HG03045 (cell line): ENCODE data around the gene INO80E.
"Not testable (repeated sequence)": the region's sequence is repeated elsewhere in the genome, so short reads cannot be mapped to it uniquely, and the experiment has no call there.

ENCODE experiments used
- ATAC-seq: cut with Tn5 transposase; IDR thresholded peaks from one replicate; pipeline ENCODE4 v1.9.1; 2021; ENCODE audit warnings: mild to moderate bottlenecking, moderate library complexity; ENCODE audit not compliant: unreplicated experiment

INO80E gene

DNA sequence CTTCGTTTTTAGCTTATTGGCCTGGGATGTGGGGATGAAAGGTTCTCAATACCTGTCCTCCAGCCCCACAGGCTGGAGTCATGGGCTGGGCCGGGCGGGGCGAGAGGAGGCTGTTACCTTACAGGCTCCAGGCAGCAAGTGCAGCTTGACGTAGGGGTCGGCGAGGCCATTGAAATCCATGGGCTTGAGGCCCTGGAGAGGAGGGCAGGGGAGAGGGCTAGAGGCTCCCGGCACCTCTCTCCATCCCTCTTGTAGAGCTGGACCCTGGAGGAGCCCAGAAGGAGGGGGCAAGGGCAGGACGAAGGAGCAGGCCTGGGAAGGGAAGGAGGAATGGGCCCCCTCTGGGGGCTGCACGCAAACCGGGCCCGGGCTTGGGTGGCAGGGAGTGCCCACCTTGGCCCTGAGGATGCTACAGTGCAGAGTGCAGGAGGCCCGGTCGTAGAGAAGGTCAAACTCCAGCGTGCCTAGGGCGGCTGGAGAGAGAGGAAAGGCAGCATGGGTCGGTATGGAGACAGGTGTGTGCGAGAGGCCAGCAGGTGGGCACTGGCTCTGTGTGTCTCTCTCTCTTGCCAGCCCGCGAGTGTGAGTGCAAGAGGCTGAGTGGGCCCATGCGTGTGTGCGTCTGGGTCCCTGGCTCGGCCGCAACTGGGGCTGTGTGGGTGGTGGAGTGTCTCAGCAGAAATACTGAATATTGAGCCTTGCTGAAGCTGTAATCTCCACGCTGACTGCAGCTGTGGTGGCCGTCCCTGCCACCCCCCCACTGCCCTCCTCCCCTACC lies 13.2 kb downstream of the INO80E start:
- no peak for ATAC-seq

DNA sequence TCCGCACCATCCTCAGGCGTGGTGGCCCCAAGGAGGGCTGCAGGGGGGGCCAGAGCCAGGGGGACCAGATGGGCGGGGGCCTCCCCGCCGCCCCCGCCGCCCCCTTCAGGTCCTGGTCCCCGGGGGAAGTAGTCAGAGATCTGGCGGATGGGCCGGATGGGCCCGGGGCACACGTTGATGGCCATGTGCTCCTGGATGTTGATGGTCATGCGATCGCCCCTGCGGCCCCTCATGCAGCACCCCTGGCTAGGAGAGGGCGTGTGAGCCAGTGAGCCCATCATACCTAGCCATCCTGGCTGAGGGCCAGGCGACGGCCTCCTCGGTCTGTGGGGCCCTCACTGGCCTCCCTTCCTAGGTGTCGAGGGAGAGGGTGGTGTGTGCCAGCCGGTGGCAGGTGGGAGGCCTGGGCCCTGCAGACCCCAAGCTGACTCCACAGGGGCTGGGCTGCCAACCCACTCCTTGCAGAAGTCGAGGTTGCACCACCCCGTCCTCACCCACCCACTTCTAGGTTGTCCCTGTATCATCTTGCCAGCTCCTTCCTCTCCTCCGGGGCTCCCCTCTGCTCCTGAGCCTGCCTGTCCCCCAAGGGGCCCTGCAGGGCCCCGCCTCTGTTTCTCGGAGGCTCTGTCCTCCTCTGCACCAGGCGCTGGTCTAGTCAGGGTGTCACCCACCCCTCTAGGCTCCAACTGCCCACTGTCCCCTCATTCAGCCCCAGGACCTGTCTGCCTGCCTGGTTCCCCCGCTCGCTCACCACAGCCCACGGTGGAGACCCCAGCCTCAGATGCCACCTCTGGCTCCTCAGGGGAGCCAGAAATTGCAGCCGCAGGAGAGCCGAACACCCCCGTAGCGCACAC lies 14.2 kb downstream of the INO80E start:
- no peak for ATAC-seq

DNA sequence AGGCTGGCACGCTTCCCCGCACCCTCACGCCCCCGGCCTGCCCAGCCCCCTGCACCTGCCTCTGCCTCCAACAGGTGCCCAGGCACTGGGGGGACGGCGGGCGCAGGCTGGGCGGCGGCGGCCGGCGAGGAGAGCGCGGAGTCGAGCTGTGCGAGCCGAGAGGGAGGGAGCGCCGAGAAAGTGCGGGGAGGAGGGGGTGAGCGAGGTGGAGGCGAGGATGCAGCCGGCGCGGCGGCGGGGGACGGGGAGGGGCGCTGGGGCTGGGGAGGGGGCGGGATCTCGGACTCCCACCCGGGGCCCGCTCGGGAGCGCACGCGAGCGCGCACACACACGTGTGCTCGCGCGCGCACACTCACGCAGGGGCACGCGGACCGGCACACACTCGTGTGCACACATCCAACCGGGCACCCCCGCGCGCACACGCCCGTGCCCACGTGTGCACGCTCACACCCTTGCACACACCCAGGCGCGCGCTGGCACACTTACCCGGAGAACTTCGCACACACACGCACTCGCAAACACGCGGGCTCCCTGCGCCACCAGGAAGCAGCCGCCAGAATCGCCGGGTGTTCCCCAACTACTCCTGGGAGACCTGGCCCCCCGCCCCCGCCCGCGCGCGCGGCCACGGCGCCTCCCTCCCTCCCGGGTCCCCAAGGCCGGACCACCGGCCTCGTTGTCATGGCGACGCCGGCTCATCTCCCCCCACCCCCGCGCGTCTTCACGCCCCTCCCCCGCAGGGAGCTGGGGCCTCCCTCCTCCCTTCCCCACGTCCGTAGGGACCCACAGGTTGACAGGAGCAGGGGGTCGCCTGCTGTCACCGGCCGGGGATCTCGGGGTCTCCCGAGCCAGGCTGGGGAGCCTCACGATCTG lies 15.0 kb downstream of the INO80E start, which contains the start of gene DOC2A:
Gene DOC2A, minus strand, starts transcription at position 184 of the 870 bp plus-strand sequence. CDS start 805 bp downstream, outside the sequence.
- ATAC-seq = no peak

DNA sequence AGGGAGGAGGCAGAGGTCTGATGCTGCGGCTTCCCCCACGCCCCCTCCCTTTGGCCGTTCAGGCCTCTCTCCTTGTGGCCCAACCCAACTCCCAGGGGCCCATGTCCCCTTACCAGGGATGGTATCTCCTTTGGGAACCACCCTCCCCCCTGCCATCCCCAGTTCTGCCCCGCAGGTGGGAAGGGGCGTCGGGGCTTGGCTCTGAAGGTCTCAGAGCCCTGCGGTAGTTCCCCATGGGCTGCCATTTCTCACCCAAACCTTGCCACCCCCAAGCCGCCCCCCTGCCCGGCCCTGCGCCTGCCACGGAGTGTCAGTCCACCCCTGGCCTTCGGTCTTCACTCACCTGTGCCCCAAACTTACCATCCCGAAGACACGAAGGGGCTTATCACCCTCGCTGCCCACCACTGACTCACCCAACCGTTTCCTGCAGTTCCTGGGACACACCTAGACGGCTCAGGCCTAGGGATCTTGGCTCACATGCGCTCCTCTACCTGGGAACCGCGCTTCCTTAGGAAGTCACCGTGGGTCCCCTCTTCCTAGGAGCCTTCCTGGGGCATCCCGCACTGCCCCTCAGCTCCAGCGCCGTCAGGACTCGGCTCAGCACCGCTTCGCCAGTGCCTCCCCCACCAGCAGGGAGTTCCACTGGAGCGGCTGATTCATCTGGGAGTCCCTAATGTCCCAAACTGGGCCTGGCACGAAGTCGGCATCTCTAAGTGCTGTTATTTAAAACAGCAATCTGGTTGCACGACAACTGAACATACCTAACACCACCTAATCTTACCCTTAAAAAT lies 15.9 kb downstream of the INO80E start:
- no peak for ATAC-seq

DNA sequence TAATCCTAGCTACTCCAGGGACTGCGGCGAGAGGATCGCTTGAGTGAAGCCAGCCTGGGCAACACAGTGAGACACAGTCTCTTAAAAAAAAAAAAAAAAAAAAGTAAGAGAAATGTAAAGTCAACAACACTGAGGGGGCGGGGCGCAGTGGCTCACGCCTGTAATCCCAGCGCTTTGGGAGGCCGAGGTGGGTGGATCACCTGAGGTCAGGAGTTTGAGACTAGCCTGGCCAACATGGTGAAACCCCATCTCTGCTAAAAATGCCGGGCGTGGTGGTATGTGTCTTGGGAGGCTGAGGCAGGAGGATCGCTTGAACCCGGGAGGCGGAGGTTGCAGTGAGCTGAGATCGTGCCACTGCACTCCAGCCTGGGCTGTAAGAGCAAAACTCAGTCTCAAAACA lies 16.6 kb downstream of the INO80E start:
- not testable (repeated sequence) for ATAC-seq

DNA sequence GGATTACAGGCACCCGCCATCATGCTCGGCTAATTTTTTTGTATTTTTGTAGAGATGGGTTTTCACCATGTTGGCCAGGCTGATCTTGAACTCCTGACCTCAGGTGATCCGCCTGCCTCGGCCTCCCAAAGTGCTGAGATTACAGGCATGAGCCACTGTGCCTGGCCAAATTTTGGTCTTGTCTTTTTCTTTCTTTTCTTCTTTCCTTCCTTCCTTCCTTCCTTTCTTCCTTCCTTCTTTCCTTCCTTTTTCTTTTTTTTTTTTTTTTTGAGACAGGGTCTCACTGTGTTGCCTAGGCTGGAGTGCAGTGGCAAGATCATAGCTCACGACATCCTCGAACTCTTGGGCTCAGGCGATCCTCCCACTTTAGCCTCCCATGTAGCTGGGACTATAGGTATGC lies 19.4 kb downstream of the INO80E start:
- ATAC-seq = not testable (repeated sequence)

DNA sequence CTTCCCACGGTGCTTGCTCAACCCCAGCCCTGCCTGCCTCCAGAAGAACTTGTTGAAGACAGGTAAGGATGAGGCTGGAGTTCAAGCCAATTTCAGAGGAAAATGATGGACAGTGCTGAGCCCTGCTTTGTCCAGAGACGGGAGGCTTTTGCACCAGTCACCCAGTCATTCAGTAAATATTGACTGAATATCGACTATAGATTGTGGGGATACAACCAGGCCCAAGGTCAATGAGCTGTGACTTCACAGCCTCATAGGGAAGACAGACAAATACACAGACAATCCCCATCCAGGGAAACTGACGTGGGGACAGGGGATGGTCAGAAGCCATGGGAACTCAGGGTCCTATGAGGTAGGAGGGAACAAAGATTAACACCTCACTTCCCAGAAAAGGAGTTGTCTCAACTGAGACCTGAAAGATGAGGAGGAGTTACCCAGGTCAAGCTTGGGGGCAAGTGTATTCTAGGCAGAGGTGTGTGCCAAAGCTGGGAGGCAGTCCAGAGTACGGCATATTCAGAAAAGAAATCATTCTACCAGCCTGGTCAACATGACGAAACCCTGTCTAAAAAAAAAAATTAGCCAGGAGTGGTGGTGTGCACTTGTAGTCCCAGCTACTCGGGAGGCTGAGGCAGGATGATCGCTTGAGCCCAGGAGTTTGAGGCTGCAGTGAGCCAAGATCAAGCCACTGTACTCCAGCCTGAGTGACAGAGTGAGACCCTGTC lies 20.7 kb downstream of the INO80E start:
- no peak for ATAC-seq

DNA sequence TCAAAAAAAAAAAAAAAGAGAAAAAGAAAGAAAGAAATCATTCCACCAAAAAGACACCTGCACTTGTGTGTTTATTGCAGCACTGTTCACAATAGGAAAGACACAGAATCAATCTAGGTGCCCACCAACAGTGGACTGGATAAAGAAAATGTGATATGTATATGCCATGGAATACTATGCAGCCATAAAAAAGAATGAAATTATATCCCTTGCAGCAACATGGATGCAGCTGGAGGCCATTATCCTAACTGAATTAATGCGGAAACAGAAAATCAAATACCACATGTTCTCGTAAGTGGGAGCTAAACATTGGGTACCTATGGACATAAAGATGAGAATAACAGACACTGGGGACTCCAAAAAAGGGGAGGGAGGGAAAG lies 21.2 kb downstream of the INO80E start:
- ATAC-seq = no peak

DNA sequence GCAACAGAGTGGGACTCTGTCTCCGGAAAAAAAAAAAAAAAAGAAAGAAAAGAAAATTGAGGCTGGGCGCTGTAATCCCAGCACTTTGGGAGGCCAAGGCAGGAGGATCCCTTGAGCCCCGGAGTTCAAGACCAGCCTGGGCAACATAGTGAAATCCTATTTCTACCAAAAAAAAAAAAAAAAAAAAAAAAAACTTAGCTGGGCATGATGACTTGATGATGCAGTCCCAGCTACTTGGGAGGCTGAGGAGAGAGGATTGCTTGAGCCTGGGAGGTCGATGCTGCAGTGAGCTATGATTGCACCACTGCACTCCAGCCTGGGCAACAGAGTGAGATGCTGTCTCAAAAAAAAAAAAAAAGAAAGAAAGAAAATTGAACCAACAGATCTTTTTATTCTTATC lies 21.9 kb downstream of the INO80E start:
- not testable (repeated sequence) for ATAC-seq

DNA sequence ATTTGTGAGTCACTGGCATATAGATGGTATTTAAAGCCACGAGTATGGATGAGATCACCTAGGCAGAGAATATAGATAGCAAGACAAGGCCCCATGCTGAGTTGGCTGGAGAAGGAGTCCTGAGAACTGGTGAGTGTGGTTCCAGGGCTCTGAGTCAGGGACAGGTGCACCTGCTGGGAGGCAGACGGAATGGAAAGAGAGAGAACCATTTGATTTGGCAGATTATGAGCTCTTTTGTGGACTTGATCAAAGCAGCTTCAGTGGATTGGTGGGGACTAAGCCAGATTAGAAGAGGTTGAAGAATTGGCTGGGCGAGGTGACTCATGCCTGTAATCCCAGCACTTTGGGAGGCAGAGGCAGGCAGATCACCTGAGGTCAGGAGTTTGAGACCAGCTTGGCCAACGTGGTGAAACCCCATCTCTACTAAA lies 22.7 kb downstream of the INO80E start:
- no peak for ATAC-seq

DNA sequence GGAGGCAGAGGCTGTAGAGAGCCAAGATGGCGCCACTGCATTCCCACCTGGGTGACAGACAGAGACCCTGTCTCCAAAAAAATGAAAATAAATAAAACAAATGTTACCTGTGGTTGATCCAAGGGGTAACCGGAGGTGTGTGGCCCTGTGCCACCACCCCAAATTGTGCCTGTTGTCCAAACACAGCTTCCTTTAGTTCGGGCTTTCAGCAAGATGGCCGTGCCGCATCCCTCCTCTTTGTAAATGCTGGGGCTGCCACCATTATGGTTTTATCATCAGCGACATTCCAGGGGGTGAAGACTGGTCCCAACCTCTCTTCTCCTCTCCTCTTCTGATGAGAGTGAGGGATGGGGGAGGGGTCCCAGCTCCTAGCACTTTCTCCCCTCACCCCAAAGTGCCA lies 26.8 kb downstream of the INO80E start, which contains the start of gene C16orf92:
Gene C16orf92, plus strand, starts transcription at position 312 of the 400 bp plus-strand sequence. CDS start 143 bp downstream, outside the sequence.
- ATAC-seq = no peak

DNA sequence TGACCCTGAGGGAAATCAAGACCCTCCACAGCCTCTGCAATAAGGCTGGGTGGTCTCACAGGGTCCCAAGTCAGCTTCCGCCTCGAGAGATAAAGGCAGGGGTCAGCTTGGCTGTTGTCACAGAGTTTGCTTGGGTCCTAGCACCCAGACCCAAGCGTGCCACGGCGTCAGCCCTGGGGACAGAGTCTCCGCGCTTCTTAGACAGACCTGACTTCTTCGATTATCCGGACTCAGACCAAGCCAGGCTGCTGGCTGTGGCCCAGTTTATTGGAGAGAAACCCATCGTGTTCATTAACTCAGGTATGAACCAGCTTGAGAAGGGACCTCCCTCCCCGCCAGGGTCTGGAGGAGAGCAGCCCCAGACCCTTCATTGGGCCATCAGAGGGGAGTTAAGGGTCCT lies 27.5 kb downstream of the INO80E start:
- ATAC-seq = no peak

DNA sequence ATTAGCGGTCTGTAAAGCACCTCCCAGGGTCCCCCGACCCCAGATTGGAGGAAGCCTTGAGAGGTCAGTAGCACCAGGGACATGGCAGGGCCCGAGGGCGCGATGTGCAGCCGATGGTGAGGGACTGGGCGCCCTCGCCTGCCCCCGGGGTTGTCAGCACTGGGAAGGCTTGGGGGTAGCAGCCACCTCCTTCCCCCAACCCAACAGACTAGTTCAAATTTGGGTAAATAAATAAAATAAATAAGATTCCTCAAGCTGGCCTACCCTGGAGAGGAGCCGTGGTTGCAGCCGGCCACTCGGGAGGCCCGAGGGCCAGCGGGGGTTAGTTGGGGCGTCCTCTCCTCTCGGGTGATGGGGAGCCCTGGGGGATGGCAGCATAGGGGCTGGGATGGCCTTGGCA lies 28.4 kb downstream of the INO80E start:
- no peak for ATAC-seq

DNA sequence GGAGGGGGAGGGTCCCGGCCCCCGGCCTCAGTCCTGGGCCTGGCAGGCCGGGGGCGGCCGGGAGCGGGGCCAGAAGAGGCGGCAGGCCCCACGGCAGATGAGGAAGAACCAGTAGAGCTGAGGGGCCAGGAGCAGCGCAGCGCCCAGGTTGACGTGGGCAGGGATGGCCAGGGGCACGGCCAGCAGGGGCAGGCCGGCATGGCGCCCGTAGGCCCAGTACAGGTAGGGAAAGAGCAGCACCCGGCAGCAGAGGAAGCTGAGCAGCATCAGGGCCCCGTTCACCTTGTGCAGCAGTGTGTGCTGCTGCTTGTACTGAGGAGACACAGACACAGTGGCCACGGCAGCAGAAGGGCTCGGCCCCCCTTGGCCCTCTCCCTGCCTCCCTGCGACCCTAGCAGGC lies 29.1 kb downstream of the INO80E start:
- no peak for ATAC-seq

DNA sequence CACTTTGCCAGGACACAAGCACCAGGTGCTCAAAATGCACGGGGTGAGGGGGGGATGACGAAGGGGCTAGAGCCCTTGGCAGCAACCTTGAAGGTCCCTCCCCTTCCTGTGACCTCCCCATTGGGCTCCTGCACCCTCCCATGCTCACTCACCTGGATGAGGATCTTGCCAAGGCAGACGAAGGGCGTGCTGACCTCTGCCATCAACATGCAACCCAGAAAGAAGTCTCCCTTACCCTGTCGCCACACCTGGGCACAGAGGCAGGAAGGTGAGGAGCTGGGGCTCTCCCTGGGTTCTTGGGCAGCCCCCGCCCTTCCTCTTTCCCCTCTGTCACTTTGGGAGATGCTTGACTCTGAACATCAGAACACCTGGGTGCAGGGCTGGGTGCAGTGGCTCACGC lies 29.5 kb downstream of the INO80E start:
- no peak for ATAC-seq

DNA sequence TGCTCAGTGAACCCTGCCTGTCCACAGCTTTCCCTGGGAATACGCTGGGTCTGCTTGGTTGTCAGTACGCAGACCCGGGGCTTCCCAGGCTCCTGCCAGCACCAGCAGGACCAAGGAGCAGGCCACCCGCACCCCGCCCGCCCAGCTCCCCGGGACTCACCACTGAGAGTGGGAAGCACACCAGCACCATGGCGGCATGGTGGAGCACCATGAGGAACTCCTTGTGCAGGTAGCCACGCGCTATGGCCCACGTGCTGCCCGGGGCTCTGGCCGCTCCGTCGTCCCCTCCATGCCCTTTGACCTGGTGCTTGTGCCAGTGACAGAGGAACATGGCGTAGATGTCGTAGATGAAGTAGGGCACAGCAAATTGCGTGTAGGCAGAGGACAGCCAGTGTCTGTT lies 30.4 kb downstream of the INO80E start:
- ATAC-seq = no peak

DNA sequence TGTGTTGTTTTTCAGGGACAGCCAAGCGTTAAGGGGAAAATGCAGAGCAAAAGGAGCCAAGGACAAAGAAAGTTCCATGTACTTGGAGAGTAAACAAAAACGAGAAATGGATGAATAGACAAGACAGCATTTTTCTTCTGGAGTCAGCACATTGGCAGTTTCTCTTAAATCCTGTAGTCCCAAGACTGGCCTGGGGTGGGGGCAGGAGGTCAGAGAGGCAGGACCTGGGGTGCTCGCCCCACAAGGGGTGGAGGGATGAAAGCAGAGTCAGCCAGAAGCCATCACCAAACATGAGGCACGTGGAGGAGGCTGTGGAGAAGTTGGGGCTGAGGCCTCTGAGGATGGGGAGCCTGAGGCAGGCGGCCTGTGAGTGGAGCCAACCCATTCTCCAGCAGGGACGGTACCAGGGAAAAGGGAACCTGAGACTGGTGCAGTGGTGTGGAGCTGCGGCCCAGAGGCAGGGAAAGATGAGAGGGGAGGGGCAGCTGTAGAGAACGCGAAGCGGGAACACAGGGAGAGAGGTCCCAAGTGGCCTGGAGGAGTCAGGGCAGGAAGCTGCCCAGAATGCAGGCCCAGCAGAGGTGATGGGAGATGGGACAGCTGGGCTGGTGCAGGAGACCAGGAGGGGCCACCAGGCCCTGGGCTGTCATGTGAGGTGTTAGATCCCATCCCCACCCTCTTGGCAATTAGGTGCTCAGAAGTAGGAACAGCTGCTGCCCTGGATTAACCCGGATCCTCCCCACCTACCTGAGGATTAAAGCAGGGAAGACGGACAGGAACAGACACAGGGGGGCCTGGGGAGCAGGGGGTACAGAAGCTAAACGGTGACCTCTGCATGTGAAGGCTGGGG lies 31.8 kb downstream of the INO80E start:
- no peak for ATAC-seq

DNA sequence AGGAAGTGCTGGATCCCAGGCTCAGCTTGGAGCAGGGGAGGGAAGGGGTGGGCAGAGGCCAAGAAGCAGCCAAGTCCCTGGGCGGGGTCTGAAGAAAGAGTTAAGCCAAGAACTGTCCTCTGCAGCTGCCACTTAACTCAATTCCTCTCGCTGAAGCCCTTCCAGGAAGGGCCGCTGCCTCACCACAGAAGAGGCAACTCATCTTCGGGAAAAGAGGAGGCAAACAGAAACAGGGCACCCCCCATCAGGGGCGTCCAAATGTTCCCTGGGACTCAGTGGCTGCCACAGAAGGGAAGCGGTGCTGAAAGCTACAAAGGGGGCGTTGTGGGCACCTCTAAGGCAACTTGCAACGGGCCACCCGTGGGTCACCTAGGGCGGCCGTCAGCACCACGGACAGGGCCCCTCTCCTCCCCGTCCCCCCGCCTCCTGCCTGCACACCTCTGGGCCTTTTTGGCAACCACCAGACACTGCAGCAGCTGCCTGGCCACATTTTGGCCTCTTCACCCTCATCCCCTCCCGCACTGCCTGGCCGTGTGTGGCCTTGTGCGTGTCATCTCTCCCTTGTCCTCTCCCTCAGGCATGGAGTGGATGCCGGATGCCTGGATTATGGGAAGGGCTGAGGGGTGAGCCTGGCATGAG lies 32.5 kb downstream of the INO80E start:
- no peak for ATAC-seq
